Measurements from ENCODE around the gene THSD4. TPM values are rescaled to one million over a fixed set of nuclear protein-coding genes. Genes with fewer than 3 reads are reported as not detected.

The THSD4 gene
- total RNA-seq, 1 experiment from 2014 or later = 29.3 TPM

GRCh38 chr15:71549697-71550096 lies 434.4 kb downstream of the THSD4 start:
- no peaks in the 10 kb centered on the region for H3K36me3 ChIP-seq (ENCODE audit: low read depth)
- no peaks in the 10 kb centered on the region for H3K9me2 ChIP-seq (ENCODE audit: insufficient read depth)
- H3K4me2 ChIP-seq = no peak overlapping the region
- CTCF ChIA-PET = no interaction called here
- no peaks in the 10 kb centered on the region for H3F3A ChIP-seq (ENCODE audit: insufficient read depth, low read depth)
- H3K4me3 ChIP-seq = no peak overlapping the region
- H3K79me2 ChIP-seq (ENCODE audit: low read depth) = no peaks in the 10 kb centered on the region
- no peak overlapping the region for H3K27ac ChIP-seq
- H3K4me1 ChIP-seq (replicated peaks; ENCODE audit: insufficient read depth) = no peaks in the 10 kb centered on the region
- no peaks in the 10 kb centered on the region for H3K27me3 ChIP-seq (ENCODE audit: insufficient read depth, low read depth)
- no peak overlapping the region for H2AFZ ChIP-seq
- H3K9me3 ChIP-seq (ENCODE audit: insufficient read depth, low read depth) = no peaks in the 10 kb centered on the region
- POLR2A ChIA-PET (ENCODE audit: unreplicated experiment) = no interaction called here
- DNase-seq = no peak
- BruUV-seq (replicated peaks) = no TSS peak
- intact Hi-C loops (cut with micrococcal nuclease; ENCODE audit: unreplicated experiment) = no loop called here
- H4K20me1 ChIP-seq (ENCODE audit: insufficient read depth) = no peaks in the 10 kb centered on the region
- no peak for TF ChIP-seq EZH2 (IDR thresholded peaks at IDR 0.05; ENCODE audit: low read depth)
- no peak for TF ChIP-seq CTCF (conservative IDR thresholded peaks at IDR 0.05)

DNA sequence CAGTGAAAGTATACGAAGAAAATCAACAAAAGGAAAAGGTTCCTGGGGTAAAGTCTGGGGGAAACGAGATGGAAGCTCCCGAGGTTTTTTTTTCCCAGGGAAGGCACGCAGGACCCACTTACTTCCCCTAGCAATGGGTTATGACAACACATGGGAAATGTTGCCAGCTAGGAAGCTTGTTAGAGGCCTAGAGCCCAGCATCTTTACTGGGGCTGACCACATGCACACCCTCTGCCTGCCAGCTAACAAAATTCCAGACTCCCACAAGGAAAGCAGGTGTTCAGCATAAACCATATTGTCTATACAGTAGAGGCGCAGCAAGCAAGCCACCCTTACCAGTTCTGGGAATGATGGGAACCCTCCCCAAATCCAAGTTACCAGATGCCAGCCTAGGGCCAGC lies 436.3 kb downstream of the THSD4 start:
- no peak for TF ChIP-seq CTCF (conservative IDR thresholded peaks at IDR 0.05)
- no peak for TF ChIP-seq EZH2 (IDR thresholded peaks at IDR 0.05; ENCODE audit: low read depth)
- Histone ChIP-seq H3F3A (ENCODE audit: insufficient read depth, low read depth) (no peaks in the 10 kb centered on the region), H3K9me2 (ENCODE audit: insufficient read depth) (no peaks in the 10 kb centered on the region), H3K36me3 (ENCODE audit: low read depth) (no peaks in the 10 kb centered on the region), H2AFZ (no peak overlapping the region), H3K9me3 (ENCODE audit: insufficient read depth, low read depth) (no peaks in the 10 kb centered on the region), H3K79me2 (ENCODE audit: low read depth) (no peaks in the 10 kb centered on the region), H4K20me1 (ENCODE audit: insufficient read depth) (no peaks in the 10 kb centered on the region), H3K4me3 (no peak overlapping the region), H3K27ac (no peak overlapping the region), H3K4me1 (replicated peaks; ENCODE audit: insufficient read depth) (no peaks in the 10 kb centered on the region), H3K4me2 (no peak overlapping the region), H3K27me3 (ENCODE audit: insufficient read depth, low read depth) (no peaks in the 10 kb centered on the region)
- no TSS peak for BruUV-seq (replicated peaks)
- ChIA-PET POLR2A (ENCODE audit: unreplicated experiment) (no interaction called here), CTCF (no interaction called here)
- intact Hi-C loops (cut with micrococcal nuclease; ENCODE audit: unreplicated experiment) = no loop called here
- DNase-seq = no peak

- Histone ChIP-seq H3K4me3 (no peak overlapping the region), H3K36me3 (ENCODE audit: low read depth) (no peaks in the 10 kb centered on the region), H3K4me1 (replicated peaks; ENCODE audit: insufficient read depth) (peaks cover 5% of the 10 kb centered on the region; the same call in 1 of the 2 replicates), H3F3A (ENCODE audit: insufficient read depth, low read depth) (no peaks in the 10 kb centered on the region), H3K79me2 (ENCODE audit: low read depth) (no peaks in the 10 kb centered on the region), H3K27ac (no peak overlapping the region), H3K9me3 (ENCODE audit: insufficient read depth, low read depth) (no peaks in the 10 kb centered on the region), H3K27me3 (ENCODE audit: insufficient read depth, low read depth) (no peaks in the 10 kb centered on the region), H3K4me2 (no peak overlapping the region), H2AFZ (no peak overlapping the region), H3K9me2 (ENCODE audit: insufficient read depth) (no peaks in the 10 kb centered on the region), H4K20me1 (ENCODE audit: insufficient read depth) (no peaks in the 10 kb centered on the region)
- ChIA-PET POLR2A (ENCODE audit: unreplicated experiment) (no interaction called here), CTCF (no interaction called here)
- TF ChIP-seq CTCF (conservative IDR thresholded peaks at IDR 0.05) (no peak), EZH2 (IDR thresholded peaks at IDR 0.05; ENCODE audit: low read depth) (no peak)
- intact Hi-C loops (cut with micrococcal nuclease; ENCODE audit: unreplicated experiment) = no loop called here
- no peak for DNase-seq
- no TSS peak for BruUV-seq (replicated peaks)
Measured at GRCh38 chr15:71559098-71559497, 443.8 kb downstream of the THSD4 start.
